GM21717 (cell line): ENCODE measurements around the gene PCDHA3.
"Not testable (repeated sequence)": the region's sequence is repeated elsewhere in the genome, so short reads cannot be mapped to it uniquely, and the experiment has no call there.

ENCODE experiments used
- ATAC-seq: cut with Tn5 transposase; IDR thresholded peaks from one replicate; pipeline ENCODE4 v1.9.1; 2021; ENCODE audit warnings: mild to moderate bottlenecking, moderate library complexity; ENCODE audit not compliant: unreplicated experiment

PCDHA3 gene

DNA sequence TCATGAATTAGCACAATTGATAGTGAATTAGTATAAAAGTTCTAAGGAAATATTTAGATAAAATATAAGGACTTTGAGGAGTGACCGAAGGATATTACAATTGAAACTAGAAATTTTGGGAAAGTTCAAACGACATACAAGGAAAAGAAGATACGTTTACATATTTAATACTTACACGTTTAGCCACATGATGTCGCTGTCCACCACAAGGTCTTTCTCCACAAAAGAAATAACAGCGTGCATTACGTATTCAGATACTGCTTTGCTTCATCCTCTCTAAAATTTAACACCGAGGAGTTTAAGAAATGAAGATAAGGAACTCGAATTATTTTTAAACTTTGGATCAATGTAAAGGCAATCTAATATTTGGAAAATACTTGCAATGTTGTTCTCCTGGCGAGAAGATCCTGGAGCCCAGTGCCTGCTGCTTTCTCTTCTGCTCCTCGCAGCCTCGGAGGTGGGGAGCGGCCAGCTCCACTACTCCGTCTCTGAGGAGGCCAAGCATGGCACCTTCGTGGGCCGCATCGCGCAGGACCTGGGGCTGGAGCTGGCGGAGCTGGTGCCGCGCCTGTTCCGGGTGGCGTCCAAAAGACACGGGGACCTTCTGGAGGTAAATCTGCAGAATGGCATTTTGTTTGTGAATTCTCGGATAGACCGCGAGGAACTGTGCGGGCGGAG lies at the start of gene PCDHA3:
Gene PCDHA3 (plus strand): TSS at position 242 of the 678 bp plus-strand sequence.
- ATAC-seq: no peak

DNA sequence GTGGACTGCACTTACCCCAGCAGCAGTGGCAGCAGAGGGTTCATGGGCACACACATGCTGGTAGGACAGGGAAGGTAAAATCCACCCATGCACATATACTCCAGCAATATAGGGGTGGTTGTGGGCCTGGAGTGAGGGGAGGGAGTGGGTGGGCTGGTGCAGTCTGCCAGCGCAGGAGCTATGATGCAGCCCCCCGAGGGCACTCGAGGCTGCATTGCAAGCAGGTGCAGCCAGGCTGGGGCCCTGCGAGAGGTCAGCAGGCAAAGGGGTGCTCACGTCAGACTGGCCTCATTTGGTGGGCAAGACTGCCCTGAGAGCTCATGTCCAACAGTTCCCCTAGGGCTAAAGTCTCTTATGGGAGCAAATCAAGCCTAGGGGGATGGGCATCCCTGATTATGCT lies 47.3 kb upstream of the PCDHA3 start:
- no peak for ATAC-seq

DNA sequence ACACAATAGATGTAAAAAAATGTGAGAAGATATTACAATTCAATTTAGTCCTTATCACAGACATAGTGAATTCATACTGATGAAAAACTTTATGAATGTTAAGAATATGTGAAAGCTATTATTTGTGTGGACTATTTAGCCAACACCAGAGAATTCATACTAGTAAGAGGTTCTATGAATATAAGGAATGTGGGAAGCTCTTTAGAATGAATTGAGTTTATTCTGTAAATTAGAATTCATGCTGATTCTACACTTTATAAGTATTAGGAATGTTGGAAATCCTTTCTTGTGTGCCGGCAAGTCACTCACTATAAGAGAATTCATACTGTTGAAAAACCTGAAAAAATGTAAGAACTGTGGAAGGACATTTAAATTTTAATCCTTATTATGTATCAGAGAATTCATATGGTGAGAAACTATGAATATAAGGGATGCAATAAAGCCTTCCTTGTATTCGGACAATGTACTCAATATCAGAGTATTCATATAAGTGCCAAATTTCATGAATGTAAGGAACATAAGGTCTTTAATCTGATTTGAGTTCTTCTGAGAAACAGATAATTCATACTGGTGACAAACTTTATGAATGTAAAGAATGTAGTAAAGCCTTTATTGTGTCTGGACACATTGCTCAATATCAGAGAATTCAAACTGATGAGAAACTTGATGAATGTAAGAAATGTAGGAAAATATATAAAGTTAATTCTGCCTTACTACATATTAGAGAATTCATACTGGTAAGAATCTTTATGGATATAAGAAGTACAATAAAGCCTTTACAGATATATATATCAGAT lies 36.5 kb upstream of the PCDHA3 start:
- no peak for ATAC-seq

DNA sequence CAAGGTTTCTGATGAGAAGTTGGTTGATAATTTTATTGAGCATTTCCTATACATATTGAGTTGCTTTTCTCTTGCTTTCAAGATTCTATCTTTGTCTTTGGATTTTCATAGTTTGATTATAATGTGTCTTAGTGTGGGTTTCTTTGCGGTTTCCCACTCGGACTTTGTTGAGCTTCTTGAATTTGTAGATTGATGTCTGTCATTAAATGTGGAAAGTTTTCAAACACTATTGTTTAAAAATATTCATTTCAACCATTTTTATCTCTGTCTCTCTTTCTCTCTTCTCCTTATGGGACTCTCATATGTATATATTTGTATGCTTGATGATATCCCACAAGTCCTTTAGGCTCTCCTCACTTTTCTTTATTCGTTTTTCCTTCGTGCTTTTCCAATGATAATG lies 33.4 kb upstream of the PCDHA3 start:
- no peak for ATAC-seq

DNA sequence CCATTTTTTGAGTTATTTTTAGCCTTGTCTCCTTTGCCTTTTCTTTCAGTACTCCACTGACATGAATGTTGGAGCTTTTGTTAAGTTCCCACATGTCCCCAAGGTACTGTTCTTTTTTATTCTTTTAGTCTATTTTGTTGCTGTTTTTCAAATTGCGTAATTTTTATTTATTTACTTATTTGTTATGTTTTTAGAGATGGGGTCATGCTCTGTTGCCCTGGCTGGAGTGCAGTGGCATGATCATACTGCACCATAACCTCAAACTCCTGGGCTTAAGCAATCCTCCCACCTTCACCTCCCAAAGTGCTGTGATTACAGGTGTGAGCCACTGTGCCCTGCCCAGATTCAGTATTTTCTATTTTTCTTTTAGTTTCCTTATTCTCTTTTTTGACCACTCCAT lies 20.3 kb upstream of the PCDHA3 start:
- ATAC-seq: no peak

DNA sequence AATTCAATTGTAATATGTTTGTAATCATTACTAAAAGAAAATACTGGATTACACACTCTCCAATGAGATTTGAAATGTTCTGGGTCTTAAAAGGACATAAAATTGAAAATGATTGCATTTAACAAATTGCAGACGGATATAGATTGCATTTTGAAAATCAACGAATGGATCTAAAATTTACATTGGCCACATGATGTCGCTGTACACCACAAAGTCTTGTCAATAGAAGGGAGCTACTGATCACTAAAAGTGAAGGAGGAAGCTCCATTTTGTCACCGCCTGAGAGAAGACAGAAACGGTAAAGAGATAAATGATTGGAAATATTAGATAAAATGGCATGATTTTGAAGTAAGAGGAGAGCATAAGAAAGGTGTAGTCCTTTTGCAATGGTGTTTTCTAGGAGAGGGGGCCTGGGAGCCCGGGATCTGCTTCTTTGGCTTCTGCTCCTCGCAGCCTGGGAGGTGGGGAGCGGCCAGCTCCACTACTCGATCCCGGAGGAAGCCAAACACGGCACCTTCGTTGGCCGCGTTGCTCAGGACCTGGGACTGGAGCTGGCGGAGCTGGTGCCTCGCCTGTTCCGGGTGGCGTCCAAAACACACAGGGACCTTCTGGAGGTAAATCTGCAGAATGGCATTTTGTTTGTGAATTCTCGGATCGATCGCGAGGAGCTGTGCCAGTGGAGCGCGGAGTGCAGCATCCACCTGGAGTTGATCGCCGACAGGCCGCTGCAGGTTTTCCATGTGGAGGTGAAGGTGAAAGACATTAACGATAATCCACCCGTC lies 14.8 kb upstream of the PCDHA3 start, which contains the start of gene PCDHA1:
Gene PCDHA1 (plus strand): TSS at position 236 of the 782 bp plus-strand sequence.
- ATAC-seq: no peak

DNA sequence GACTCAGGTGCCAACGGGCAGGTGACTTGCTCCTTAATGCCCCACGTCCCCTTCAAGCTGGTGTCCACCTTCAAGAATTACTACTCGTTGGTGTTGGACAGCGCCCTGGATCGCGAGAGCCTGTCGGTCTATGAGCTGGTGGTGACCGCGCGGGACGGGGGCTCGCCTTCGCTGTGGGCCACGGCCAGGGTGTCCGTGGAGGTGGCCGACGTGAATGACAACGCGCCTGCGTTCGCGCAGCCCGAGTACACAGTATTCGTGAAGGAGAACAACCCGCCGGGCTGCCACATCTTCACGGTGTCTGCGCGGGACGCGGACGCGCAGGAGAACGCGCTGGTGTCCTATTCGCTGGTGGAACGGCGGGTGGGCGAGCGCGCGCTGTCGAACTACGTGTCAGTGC lies 13.4 kb upstream of the PCDHA3 start:
- ATAC-seq: not testable (repeated sequence)

DNA sequence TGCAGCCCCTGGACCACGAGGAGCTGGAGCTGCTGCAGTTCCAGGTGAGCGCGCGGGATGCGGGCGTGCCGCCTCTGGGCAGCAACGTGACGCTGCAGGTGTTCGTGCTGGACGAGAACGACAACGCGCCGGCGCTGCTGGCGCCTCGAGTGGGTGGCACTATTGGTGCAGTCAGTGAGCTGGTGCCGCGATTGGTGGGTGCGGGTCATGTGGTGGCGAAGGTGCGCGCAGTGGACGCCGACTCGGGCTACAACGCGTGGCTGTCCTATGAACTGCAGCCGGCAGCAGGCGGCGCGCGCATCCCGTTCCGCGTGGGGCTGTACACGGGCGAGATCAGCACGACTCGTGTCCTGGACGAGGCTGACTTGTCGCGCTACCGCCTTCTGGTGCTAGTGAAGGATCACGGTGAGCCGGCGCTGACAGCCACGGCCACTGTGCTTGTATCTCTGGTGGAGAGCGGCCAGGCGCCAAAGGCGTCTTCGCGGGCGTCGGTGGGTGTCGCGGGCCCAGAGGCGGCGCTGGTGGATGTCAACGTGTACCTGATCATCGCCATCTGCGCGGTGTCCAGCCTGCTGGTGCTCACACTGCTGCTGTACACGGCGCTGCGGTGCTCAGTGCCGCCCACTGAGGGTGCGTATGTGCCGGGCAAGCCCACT lies 12.9 kb upstream of the PCDHA3 start:
- ATAC-seq: not testable (repeated sequence)

DNA sequence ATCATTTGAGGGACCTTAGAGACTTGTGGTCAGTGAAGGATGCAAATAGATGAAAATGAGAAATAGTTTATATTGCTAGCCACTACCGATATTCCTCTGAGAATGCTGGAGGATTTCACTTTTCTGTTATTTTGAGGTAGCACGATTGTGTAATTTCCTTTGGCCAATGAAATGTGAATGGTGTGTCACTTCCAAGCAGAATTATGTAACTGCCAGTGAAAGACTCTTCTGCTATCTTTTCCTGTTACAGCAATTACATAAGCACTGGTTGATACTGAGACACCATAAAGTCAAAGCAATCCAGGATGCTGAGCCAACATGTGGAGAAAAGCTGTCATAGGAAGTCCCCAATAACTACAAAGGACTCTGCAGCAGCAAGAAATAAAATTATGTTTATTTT lies 9.8 kb upstream of the PCDHA3 start:
- no peak for ATAC-seq

DNA sequence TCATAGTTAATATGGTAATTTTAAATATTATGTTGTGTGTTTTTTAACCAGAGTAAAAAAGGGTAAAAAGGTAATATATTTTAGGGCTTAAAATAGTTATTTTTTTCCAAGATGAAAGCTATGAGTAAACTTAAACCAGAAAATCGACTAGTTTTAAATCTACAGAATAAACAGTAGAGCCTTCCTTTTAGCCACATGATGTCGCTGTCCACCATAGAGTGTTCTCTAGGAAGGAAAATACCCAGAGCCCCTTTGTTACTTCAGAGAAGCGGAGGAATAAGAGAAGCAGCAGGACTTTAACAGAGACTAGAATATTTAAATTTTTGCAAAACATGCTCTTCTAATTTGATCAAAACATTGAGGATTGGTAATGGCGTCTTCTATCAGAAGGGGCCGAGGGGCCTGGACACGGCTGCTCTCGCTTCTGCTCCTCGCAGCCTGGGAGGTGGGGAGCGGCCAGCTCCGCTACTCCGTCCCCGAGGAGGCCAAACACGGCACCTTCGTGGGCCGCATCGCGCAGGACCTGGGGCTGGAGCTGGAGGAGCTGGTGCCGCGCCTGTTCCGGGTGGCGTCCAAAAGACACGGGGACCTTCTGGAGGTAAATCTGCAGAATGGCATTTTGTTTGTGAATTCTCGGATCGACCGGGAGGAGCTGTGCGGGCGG lies 6.1 kb upstream of the PCDHA3 start, which contains the start of gene PCDHA2:
Gene PCDHA2 (plus strand): TSS at position 258 of the 664 bp plus-strand sequence.
- no peak for ATAC-seq

DNA sequence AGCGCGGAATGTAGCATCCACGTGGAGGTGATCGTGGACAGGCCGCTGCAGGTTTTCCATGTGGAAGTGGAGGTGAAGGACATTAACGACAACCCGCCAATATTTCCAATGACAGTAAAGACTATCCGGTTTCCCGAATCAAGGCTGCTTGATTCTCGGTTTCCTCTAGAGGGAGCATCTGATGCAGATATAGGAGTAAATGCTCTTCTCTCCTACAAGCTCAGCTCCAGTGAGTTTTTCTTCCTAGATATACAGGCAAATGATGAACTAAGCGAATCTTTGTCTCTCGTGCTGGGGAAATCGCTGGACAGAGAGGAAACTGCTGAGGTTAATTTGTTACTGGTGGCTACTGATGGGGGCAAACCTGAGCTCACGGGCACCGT lies 5.6 kb upstream of the PCDHA3 start:
- ATAC-seq: no peak

DNA sequence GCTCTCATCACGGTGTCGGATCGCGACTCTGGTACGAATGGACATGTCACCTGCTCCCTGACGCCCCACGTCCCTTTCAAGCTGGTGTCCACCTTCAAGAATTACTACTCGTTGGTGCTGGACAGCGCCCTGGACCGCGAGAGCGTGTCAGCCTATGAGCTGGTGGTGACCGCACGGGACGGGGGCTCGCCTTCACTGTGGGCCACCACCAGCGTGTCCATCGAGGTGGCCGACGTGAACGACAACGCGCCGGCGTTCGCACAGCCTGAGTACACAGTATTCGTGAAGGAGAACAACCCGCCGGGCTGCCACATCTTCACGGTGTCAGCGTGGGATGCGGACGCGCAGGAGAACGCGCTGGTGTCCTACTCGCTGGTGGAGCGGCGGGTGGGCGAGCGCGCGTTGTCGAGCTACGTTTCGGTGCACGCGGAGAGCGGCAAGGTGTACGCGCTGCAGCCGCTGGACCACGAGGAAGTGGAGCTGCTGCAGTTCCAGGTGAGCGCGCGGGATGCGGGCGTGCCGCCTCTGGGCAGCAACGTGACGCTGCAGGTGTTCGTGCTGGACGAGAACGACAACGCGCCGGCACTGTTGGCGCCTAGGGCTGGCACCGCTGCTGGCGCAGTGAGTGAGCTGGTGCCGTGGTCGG lies 4.7 kb upstream of the PCDHA3 start:
- not testable (repeated sequence) for ATAC-seq

DNA sequence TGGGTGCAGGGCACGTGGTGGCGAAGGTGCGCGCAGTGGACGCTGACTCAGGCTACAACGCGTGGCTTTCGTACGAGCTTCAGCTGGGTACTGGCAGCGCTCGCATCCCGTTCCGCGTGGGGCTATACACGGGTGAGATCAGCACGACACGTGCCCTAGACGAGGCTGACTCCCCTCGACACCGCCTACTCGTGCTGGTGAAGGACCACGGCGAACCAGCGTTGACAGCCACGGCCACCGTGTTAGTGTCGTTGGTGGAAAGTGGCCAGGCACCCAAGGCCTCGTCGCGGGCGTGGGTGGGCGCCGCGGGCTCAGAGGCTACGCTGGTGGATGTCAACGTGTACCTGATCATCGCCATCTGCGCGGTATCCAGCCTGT lies 4.2 kb upstream of the PCDHA3 start:
- ATAC-seq: no peak

DNA sequence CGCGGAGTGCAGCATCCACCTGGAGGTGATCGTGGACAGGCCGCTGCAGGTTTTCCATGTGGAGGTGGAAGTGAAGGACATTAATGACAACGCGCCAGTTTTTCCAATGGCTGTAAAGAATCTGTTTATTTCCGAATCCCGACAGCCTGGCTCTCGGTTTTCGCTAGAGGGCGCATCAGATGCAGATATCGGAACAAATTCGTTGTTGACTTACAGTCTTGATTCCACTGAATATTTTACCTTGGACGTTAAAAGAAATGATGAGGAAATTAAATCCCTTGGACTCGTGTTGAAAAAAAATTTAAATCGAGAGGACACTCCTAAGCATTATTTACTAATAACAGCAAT lies 611 bp downstream of the PCDHA3 start:
- no peak for ATAC-seq

DNA sequence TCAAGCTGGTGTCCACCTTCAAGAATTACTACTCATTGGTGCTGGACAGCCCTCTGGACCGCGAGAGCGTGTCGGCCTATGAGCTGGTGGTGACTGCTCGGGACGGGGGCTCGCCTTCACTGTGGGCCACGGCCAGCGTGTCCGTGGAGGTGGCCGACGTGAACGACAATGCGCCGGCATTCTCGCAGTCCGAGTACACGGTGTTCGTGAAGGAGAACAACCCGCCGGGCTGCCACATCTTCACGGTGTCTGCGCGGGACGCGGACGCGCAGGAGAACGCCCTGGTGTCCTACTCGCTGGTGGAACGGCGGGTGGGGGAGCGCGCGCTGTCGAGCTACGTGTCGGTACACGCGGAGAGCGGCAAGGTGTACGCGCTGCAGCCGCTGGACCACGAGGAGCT lies 1.5 kb downstream of the PCDHA3 start:
- ATAC-seq: not testable (repeated sequence)

DNA sequence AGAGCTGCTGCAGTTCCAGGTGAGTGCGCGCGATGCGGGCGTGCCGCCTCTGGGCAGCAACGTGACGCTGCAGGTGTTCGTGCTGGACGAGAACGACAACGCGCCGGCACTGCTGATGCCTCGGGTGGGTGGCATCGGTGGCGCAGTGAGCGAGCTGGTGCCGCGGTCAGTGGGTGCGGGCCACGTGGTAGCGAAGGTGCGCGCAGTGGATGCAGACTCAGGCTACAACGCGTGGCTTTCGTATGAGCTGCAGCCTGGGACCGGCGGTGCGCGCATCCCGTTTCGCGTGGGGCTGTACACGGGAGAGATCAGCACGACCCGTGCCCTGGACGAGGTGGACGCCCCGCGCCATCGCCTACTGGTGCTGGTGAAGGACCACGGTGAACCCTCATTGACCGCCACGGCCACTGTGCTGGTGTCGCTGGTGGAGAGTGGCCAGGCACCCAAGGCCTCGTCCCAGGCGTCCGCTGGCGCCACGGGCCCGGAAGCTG lies 2.0 kb downstream of the PCDHA3 start:
- ATAC-seq: no peak

DNA sequence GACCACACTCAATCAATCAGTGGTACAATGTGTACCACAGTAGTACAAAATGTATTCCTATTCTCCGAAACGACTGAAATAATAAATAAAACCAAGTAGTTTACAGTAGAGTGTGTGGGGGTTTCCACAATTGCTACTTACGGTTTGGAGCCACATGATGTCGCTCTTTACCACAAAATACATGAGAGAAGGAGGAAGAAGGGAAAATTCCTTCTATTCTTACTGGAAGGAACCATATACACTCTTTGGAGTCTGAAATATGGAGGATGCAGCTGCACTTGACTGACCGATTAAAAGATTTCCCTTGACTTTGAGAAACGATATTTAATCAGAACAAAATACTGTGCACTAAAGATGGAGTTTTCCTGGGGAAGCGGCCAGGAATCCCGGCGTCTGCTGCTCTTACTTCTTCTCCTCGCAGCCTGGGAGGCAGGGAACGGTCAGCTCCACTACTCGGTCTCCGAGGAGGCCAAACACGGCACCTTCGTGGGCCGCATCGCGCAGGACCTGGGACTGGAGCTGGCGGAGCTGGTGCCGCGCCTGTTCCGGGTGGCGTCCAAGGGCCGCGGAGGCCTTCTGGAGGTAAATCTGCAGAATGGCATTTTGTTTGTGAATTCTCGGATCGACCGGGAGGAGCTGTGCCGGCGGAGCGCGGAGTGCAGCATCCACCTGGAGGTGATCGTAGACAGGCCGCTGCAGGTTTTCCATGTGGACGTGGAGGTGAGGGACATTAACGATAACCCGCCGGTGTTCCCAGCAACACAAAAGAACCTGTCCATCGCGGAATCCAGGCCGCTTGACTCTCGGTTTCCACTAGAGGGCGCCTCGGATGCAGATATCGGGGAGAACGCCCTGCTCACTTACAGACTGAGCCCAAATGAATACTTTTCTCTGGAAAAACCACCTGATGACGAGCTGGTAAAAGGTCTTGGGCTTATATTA lies 6.2 kb downstream of the PCDHA3 start, which contains the start of gene PCDHA4:
Gene PCDHA4 (plus strand): TSS at position 235 of the 942 bp plus-strand sequence.
- ATAC-seq: no peak

DNA sequence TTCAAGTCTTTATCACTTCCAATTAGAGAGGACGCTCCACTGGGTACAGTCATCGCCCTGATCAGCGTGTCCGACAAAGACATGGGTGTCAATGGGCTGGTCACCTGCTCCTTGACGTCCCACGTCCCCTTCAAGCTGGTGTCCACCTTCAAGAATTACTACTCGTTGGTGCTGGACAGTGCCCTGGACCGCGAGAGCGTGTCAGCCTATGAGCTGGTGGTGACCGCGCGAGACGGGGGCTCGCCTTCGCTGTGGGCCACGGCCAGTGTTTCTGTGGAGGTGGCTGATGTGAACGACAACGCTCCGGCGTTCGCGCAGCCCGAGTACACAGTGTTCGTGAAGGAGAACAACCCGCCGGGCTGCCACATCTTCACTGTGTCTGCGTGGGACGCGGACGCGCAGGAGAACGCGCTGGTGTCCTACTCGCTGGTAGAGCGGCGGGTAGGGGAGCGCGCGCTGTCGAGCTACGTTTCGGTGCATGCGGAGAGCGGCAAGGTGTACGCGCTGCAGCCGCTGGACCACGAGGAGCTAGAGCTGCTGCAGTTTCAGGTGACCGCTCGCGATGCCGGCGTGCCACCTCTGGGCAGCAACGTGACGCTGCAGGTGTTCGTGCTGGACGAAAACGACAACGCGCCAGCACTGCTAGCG lies 7.5 kb downstream of the PCDHA3 start:
- ATAC-seq: not testable (repeated sequence)
